HG03520 (cell line): ENCODE measurements around the gene PTCD1.
A peak's percentile ranks its signal among the peaks of the same experiment; 100 is the strongest.
"Not testable (repeated sequence)": the region's sequence is repeated elsewhere in the genome, so short reads cannot be mapped to it uniquely, and the experiment has no call there.

Source experiments
- ATAC-seq: cut with Tn5 transposase; IDR thresholded peaks from one replicate; pipeline ENCODE4 v1.9.1; 2021; ENCODE audit warnings: mild to moderate bottlenecking, moderate library complexity; ENCODE audit not compliant: unreplicated experiment

Gene PTCD1

DNA sequence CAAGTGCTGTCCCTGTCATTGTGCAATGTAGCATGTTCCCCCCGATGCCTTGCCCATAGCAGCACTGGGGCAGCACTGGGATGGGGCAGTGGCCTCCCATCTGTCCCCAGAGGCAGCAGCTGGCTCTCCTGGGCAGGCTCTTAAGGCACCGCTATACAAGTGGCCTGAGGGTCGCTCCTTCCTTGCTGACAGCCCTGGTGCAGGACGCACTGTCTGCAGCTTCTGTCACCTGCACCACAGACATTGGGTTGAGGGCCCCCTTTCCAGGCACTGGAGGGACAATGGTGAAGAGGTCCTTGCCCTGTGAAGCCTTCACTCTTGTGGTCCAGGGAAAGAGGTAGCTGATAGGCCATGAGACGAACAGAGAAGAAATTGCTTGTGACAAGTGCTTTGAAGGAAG lies 10.7 kb upstream of the PTCD1 start:
- no peak for ATAC-seq

DNA sequence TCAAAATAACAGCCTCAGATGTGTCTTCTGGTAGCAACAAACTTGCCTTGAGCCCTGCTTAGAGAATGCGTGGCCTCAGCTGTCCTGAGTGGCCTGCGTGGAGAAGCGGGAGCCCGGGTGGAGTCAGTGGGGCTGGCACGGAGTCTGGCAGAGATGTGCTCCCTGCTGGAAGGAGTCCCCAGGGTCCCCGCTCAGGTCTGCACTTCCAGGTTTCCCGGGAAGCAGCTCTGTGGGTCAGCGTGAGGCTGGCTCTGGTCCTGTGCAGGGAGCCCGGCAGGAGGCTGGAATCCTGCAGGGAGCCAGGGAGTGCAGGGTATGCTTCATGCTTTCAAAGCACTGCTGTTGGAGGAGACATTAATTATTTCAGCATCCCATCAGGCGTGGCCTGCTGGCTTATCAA lies 10.3 kb upstream of the PTCD1 start:
- ATAC-seq, result no peak

DNA sequence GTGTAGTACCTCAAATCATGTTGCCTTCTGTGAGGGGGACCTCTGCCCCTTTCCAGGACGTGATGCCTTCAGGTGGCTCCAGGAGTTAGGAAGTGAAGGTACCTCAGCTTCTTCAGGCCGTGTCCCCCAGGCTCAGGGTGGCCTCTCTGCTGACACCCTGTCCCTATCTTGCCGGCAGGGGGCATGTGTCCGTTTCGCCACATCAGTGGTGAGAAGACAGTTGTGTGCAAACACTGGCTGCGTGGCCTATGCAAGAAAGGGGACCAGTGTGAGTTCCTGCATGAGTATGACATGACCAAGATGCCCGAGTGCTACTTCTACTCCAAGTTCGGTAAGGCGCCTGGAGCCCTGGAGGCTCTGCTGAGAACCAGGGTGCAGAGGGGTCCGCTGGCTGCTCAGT lies 9.3 kb upstream of the PTCD1 start:
- ATAC-seq, result no peak

DNA sequence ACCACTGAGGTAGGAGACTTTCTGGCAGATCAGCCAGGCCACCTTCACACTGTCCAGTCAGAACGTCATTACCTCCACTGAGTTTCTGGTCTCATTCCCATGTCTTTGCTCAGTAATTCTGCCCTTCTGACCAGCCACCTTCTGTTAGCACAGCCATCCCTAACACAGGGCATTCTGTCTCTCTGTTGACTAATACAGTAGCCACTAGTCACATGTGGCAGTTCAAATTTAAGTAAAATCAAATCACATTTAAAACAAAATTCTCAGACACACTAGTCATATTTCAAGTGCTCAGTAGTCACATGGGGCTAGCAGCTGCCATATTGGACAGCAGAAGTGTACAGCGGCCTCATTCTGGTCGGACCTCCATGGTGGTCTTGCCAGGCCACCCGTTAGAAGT lies 7.5 kb upstream of the PTCD1 start:
- ATAC-seq, result no peak

- no peak for ATAC-seq
Measured at GRCh38 chr7:99440195-99440594, 1.6 kb upstream of the PTCD1 start.

- ATAC-seq, result peak; percentile 14
Measured at GRCh38 chr7:99437946-99438572, 539 bp downstream of the PTCD1 start.

- no peak for ATAC-seq
Measured at GRCh38 chr7:99433158-99433557, 5.4 kb downstream of the PTCD1 start.

DNA sequence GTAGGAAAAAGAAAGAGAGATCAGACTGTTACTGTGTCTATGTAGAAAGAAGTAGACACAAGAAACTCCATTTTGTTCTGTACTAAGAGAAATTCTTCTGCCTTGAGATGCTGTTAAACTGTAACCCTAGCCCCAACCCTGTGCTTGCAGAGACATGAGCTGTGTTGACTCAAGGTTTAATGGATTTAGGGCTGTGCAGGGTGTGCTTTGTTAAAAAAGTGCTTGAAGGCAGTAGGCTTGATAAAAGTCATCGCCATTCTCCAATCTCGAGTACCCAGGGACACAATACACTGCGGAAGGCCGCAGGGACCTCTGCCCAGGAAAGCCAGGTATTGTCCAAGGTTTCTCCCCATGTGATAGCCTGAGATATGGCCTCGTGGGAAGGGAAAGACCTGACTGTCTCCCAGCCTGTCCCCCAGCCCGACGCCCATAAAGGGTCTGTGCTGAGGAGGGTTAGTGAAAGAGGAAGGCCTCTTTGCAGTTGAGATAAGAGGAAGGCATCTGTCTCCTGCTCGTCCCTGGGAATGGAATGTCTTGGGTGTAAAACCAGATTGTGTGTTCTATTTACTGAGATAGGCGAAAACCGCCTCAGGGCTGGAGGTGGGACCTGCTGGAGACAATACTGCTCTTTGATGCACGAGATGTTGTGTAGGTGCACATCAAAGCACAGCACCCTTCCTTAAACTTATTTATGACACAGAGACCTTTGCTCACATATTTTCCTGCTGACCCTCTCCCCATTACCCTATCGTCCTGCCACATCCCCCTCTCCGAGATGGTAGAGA lies 6.7 kb downstream of the PTCD1 start:
- not testable (repeated sequence) for ATAC-seq

GRCh38 chr7:99429756-99430155 lies 8.8 kb downstream of the PTCD1 start:
- no peak for ATAC-seq

GRCh38 chr7:99428972-99429566 lies 9.5 kb downstream of the PTCD1 start:
- no peak for ATAC-seq

DNA sequence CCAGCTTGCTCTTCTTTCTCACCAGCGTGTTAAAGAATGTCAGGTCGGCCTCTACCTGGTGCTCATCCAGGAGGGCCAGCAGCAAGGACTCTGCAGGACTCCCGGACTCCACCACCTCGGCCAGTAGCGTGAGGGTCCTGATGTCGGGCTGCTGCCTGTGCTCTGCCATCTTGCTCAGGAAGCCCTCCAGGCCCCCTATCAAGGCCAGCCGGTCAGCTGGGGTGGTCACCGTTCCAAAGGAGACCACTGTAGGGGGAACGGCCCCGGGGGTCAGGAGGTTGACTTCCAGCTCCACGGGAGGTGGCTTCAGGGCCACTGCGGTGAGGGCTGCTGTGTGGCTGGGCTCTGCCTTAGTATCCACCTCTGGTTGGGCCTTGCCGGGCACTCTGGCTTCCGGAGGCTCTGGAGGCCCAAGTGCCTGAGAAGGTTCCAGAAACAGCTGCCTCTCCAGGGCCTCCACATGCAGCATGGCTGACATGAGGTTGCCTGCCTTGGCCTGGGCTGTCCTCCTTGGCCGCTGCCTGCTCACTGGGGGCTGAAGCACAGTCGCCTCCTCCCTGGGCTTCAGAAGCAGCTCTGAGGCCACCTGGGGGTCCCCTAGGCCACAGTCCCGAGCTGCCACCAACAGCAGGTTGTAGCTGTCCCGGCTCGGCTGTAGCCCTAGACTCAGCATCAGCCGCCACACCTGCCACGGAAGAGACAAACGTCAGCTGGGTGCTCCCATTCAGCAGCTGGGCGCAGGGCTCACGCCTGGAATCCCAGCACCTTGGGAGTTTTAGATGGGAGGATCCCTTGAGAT lies 13.5 kb downstream of the PTCD1 start:
- ATAC-seq, result no peak

GRCh38 chr7:99422625-99423024 lies 16.0 kb downstream of the PTCD1 start:
- no peak for ATAC-seq

DNA sequence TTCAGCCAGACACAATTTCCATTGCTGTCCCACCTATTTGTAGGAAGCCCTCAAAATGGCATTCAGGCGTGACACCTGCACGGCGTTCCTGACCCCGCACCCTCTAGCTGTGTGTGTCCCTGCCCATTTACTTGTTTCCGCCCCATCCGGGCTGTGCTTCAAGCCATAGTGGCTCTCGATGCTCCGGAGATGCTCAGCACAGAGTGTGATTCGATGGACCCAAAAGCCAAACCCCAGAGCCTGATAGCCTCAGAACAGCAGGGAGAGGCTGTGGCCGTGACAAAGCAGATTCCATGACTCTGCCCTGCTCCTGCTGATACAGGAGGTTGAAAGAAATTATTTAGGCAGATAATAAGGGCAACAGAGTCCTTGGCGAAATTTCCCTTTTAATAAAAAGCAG lies 16.4 kb downstream of the PTCD1 start:
- ATAC-seq, result no peak

GRCh38 chr7:99420986-99421385 lies 17.6 kb downstream of the PTCD1 start:
- ATAC-seq, result no peak

- ATAC-seq, result no peak
Measured at GRCh38 chr7:99420213-99420612, 18.4 kb downstream of the PTCD1 start.

DNA sequence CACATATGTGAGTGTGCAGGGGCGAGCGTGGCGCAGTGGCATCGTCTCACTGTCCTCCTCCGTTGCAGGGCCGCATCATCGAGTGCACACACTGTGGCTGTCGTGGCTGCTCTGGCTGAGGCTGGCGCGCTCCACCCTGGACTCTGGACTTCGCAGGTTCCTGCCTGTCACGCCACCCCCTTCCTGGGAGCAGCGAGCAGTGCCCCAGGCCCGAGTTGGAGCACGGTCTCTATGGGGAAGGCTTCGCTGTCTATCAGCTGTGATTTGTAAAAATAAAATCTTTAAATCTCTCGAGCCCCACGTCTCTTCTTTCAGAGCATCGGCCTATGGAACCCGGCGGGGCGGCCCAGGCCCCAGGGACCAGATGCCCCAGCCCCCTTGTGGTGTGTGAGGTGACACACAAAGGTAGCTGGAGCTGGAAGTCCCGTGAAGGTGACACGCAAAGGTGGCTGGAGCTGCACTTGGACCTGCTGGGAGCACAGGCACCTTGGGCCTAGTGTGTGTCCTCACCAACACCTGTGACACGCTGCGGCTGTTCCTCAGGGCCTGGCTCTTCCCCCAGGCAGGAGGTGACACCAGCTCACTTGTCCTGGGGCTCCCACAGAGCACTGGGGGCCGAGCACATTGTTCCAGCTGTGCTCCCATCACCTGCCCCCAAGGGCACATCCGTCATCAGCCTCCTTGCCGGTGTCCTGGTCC lies 19.1 kb downstream of the PTCD1 start:
- ATAC-seq, result no peak

- no peak for ATAC-seq
Measured at GRCh38 chr7:99418260-99418659, 20.3 kb downstream of the PTCD1 start.

DNA sequence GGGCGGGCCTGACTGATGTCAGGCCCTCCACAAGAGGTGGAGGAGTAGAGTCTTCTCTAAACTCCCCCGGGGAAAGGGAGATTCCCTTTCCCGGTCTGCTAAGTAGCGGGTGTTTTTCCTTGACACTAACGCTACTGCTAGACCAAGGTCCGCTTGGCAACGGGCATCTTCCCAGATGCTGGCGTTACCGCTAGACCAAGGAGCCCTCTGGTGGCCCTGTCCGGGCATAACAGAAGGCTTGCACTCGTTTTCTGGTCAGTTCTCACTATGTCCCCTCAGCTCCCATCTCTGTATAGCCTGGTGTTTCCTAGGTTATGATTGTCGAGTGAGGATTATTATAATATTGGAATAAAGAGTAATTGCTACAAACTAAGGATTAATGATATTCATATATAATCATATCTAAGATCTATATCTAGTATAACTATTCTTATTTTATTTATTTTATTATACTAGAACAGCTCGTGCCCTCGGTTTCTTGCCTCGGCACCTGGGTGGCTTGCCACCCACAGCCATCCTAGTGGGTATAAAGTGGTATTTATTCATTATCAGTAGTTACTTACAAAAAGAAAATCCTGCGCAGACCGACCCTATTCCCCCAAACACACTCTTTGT lies 23.0 kb downstream of the PTCD1 start:
- ATAC-seq, result not testable (repeated sequence)

DNA sequence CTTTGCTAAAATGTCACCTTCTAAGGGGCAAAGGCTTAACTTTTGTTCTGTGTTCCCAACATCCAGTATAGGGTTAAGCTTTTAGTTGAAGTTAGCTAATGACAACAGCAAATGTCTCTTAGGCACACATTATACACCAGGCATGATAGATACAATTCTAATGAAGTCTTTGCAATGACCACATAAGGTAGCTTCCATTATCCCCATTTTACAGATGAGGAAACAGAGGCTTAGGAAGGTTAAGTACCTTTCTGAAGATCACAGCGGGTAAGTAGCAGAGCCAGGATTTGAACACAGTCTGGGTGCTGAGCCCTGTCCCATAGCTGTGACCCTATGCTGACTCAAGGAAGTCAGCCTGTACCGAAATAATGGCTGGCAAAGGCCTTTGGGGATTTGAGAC lies 28.0 kb downstream of the PTCD1 start:
- no peak for ATAC-seq

GRCh38 chr7:99409806-99410205 lies 28.8 kb downstream of the PTCD1 start:
- no peak for ATAC-seq
